Astrocyte (in vitro differentiated cells and primary cell): ENCODE data around the gene SNRPA.

Source experiments
- EZH2 ChIP-seq: IDR thresholded peaks from 2 replicates; pipeline ENCODE4 v1.6.1; 2012; ENCODE audit warnings: mild to moderate bottlenecking, low read length, inconsistent platforms; ENCODE audit not compliant: insufficient read depth
- TF ChIP-seq, protein P1 (sequence below): IDR thresholded peaks from 2 replicates; pipeline ENCODE4 v1.5.1; 2011; ENCODE audit warnings: low read depth, mild to moderate bottlenecking, inconsistent platforms, low read length, moderate library complexity; ENCODE audit not compliant: insufficient read depth

DNA sequence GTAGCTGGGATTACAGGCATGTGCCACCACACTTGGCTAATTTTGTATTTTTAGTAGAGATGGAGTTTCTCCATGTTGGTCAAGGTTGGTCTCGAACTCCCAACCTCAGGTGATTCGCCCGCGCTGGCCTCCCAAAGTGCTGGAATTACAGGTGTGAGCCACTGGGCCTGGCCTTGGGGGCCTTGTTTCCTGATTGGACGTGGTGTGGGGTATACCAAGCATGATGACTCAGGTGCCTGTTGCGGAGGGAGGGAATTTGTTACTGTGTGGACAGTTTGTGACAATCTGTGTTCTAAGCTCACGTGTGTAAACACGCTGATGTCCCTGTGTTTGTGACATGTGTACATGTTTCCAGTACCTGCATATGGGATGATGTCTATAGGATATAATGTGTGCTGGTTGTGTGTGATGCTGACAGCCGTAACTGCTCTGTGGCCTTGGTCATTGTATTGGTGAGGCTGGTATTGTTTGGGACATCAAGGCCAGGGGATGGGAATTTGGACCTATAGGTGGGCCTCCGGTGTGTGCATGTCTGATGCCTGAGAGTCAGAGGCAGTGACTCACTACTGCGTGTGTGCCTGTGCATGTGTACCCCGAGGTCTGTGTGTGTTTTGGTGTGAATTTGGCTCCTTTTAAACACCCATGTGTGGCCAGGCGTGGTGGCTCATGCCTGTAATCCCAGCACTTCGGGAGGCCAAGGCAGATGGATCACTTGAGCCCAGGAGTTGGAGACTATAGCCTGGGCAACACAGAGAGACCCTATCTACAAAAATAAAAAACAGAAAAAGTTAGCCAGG is 46.4 kb downstream of the SNRPA start:
- TF ChIP-seq, protein P1, sequence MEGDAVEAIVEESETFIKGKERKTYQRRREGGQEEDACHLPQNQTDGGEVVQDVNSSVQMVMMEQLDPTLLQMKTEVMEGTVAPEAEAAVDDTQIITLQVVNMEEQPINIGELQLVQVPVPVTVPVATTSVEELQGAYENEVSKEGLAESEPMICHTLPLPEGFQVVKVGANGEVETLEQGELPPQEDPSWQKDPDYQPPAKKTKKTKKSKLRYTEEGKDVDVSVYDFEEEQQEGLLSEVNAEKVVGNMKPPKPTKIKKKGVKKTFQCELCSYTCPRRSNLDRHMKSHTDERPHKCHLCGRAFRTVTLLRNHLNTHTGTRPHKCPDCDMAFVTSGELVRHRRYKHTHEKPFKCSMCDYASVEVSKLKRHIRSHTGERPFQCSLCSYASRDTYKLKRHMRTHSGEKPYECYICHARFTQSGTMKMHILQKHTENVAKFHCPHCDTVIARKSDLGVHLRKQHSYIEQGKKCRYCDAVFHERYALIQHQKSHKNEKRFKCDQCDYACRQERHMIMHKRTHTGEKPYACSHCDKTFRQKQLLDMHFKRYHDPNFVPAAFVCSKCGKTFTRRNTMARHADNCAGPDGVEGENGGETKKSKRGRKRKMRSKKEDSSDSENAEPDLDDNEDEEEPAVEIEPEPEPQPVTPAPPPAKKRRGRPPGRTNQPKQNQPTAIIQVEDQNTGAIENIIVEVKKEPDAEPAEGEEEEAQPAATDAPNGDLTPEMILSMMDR = no peak
- TF ChIP-seq EZH2 = no peak
